Lung microvascular endothelial cell (primary cell): Measurements from ENCODE around the gene GPX2. TPM values are rescaled to one million over a fixed set of nuclear protein-coding genes. Genes with fewer than 3 reads are reported as not detected.

ENCODE experiments used
- DNase-seq, 2 donors: peaks; one replicate each; pipeline versions ENCODE4 v3.0.0 to v3.0.0-alpha.2; 2010; ENCODE audit warnings: low read depth in 2 of 2
- total RNA-seq: library from RNA; depleted of rRNA; stranded (reverse); fragments of >200 nt; gene quantifications from 2 replicates; pipeline ENCODE4 v1.2.1, GENCODE V29; 2014

GPX2 gene
- total RNA-seq, 1 donor from 2014 or later: not detected

DNA sequence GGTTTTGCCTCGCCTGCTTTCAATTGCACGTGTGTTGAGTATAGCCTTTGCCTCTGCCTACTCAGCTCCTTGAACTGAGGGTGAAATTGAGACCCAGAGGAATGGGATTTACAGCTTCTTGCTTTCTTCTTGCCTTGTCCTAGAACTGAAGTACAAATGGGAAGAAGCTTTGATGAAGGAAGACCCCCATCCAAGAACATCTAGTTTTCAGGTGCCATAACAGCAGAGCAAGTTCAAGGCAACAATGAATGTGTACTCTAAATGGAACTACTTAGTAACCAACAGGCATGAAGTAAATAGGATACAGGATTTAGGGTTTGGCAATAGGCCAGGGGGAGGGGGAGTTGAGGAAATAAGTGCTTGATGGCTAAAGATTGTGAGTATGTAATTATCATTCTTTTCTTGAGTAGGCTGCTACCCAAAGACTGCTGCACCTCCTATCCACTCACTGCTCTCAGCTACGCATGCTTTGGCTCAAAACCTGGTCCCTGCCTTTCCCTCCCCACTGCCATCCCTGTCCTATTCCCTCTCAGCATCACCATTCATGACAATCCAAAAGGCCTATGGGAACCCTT, 2.1 kb downstream of the GPX2 start:
- DNase-seq: no peak

DNA sequence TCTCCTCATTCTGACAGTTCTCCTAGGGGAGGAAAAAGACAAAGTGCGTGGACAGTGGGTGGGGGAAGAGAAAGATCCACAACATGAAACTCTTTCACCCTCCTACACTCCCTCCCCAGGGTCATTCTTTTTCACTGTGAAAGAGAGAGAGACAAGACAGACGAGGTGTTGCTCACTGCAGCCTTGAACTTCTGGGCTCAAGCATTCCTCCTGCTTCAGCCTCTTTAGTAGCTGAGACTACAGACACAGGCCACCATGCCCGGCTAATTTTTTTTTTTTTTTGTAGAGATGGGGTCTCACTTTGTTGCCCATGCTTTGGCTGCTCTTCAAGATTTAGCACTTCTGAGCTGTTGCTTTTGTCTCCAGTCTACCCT, 2.7 kb downstream of the GPX2 start:
- no peak for DNase-seq

DNA sequence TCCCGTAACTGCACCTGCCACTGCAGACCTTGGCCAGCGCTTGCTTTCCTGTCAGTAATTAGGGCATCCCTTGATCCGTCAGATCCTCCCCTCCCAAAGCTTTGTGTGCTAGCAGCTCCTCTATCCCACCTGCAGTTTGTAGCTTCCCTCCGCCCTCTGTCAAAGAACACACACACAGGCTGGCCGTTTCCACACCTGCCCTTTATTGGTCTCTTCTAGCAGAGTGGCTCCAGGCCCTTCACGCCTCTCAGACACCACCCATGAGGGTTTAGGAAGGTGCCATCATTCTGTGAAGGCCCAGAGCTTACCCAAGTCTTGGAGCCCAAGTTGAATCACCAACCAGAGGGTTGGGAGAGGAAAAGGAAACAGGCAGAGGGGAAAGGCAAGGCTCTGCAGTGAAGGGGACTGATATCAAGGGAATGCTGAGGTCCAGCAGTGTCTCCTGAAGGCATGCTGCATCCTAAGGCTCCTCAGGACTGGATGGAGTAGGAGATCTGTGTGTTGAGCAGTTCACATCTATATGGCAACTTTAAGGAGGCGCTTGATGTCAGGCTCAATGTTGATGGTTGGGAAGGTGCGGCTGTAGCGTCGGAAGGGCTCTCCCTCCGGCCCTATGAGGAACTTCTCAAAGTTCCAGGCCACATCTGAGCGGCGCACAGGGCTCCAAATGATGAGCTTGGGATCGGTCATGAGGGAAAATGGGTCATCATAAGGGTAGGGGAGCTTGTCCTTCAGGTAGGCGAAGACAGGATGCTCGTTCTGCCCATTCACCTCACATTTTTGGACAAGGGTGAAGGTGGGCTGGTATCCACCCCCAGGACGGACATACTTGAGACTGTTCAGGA, 3.4 kb downstream of the GPX2 start:
- DNase-seq: no peak

DNA sequence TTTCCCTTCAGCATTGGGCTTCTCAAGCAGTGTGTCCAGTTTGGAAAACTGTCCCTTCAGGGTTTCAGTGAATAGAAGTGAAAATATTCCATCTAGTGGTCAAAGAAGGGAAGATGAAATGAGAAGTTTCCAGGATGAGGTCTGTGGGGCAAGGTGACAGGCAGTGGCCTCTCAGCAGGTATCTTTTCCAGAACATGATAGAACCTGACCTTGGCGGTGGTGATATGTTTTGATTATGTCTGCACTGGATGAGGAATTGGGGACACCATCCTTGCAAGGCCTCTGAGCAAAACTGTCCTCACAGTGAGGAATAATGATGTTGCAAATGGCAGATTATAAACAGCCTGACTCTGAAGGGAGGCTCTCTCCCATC, 4.7 kb downstream of the GPX2 start:
- DNase-seq: peak in 1 of 2 donors; percentile 13

DNA sequence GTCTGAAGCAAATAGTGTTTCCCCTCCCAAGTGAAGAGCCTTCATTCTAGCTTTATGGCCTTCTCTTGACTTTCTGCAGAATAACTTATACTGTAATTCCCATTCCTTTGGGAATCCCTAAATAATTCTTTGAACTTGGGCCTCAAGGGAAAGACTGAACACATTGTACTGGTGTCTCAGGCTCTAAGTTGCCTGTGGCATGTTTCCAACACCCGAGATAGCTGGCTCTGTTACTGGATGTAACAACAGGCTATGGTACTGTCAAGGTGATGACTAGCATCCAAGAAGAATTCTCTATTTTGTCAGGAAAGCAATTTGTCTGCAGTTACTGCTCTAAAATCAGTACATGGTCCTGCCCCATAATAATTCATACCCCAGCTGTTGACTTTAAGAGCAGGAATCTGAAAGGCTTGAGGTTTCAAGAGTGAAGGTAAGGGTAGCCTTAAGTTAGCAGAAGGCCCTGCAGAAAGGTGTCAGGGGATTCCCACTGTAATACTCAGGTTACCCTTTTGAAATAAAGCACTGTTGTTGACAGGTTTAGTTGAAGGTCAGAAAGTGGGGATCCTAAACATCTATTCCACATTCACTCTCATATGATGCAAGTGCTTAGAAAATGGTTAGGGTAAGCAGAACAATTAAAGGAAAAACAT, 5.2 kb downstream of the GPX2 start:
- DNase-seq: no peak

DNA sequence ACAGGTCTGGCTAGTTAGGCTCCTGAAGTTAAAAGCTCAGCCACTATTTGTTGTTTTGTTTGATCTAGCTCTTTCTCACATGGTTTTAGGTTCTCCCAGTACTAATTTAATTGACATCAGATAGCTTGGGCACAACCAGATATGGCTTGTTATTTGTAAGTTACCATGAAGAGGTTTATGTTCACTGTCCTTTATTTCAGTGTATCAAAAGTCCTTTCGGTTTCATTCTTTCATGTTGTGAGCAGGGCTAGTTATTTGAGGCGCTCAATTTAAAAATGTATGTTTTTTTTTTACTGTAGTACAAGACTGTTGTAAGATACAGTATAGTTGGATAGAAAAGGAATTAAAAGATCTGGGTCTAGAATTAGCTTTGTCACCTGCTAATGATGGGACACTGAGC, 7.0 kb downstream of the GPX2 start:
- no peak for DNase-seq

DNA sequence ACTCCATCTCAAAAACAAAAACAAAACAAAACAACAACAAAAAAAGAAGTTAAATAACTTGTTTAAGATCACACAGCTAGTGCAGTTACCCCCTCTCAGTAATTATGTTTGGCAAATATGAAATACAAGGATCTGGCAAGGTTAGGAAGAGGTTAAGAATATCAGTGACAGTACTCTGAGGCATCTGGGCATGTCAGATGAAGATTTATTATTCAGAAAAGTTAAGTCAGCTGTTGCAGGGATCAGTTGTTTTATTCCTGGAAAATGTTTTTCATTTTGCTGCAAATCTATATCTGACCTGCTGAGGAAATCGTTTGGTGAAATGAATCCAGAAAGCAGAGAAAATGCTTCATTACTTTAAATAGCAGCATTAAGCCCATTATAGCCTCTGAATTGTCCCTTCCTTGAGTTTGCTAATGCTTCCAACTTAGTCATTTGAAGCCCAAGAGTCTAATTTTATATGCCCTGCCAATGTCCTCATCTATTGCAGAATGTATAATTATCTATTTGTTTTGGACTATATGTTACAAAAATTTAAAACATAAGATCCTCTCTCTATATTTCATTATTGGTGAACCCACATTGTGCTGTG, 8.1 kb downstream of the GPX2 start:
- DNase-seq: no peak

DNA sequence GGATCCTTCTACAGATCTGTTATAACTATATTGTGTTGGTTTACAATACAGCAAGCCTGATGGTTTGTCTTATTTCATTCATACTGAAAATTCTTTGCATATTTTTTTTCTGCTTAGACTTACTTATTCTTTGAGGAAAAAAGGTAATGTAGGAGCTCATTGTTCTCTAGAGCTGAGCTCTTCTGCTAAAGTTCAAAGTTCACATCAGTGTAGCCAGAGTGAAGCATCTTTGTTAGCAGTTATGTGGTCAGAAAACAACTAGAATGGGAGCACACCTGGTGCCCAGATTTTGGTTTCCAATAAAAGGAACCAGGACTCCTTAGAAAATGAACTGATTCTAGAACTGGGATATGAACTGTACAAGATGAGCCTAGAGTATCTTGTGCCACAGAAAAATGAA, 10.3 kb downstream of the GPX2 start:
- DNase-seq: no peak

DNA sequence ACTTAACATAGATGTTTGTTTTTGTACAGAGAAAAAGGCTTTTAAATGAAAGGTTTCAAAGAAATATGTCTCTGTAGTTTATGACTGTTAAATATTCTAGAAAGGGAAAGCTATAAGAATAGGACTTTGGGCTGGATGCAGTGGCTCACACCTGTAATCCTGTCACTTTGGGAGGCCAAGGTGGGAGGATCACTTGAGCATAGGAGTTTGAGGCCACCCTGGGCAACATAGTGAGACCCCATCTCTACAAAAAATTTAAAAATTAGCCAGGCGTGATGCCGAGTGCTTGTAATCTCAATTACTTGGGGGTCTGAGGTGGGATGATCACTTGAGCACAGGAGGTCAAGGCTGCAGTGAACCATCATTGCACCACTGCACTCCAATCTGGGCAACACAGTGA, 11.4 kb downstream of the GPX2 start:
- no peak for DNase-seq

DNA sequence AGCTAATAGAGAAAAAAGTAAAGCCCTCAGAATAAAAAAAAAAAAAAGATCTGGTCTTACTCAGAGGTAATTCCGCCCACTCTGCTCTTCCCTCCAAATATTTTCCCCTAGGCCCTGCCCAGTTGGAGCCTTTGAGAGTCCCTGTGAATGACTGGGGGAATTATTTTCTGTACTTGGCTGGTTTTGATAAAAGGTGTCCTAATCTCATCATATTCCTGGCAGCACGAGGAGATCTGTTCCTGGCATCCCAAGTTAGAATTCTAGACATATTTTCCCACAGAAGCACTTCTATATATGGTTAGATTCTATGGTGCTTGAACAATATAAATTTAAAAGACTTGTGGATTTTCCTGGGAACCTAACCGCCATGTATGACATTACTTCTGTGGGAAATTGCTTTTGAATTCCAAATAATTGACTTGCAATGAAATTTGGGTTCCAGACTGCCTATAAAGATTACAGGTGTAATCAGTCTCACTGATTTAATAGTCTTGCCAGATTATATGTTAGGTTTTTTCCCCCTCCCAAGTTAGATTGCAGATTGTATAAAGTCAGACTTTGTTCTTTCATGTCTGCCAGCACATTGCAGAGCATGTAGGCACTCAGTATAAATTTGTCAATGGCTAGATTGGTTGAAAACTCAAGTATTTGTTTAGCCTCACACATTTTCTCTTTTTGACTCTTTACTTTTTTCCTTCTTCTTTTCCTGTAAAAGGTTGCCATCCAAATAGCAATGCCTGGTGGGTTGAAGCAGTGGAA, 12.3 kb downstream of the GPX2 start:
- no peak for DNase-seq

DNA sequence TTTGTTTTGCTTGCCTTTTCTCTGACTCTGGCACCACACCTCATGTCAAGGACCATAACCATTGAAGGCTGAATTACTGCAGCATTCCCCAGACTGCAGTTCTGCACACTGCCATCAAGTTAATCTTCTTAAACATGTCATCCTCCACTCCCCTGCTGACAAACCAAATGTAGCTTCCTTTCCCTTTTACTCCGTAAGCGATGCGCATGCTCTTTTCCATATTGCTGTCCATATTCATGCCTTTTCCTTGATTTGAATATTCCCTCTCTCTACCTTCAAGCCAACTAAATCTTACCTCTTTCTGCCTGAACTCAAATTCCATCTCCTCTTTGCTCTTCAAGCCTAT, 13.6 kb downstream of the GPX2 start:
- no peak for DNase-seq

DNA sequence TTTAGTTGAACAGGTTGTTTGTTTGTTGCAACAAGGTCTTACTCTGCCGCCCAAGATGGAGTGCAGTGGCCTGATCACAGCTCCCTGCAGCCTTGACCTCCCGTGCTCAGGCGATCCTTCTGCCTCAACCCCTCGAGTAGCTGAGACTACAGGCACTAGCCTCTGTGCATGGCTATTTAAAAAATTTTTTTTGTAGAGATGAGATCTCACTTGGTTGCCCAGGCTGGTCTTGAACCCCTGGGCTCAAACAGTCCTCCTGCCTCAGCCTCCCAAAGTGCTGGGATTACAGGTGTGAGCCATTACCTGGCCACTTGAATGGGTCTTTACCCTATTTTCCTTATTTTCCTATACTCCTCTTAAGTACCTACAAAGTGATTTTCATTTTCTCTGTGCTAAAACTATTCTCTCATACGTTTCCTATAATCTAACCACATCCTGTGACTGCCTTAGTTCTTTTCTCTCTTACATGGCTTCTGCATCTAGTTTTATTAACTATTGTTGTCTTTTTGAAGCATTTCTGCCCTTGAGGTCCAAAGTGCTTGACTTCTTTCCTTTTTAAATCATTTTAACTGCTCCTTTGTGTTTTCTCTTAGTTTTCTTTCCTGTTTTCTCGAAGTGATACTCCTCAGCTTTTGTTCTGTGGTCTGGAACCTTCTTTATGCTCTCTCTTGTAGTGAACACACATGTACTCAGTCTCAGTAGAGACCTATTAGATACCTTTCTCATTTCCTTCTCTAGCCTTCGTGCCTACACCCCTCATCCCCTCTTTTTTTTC, 14.1 kb downstream of the GPX2 start:
- DNase-seq: no peak

DNA sequence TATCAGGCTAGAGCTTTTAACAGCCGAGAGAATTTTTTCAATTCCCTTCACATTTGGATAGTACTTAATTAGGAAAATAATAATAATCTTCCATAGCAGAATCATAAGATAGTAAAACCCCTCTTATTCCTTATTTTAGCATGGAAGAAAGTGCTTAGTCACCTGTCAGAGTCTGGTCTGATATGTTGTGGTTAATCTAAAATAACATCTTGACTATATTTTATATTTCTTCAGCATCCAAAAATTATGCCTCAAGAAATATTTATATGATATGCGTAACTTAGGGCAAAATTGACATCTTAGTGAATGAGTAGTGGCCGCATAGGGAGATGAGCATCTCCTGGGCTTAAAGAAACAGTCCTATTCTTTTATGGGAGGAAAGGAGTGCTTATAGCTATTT, 15.5 kb downstream of the GPX2 start:
- no peak for DNase-seq

DNA sequence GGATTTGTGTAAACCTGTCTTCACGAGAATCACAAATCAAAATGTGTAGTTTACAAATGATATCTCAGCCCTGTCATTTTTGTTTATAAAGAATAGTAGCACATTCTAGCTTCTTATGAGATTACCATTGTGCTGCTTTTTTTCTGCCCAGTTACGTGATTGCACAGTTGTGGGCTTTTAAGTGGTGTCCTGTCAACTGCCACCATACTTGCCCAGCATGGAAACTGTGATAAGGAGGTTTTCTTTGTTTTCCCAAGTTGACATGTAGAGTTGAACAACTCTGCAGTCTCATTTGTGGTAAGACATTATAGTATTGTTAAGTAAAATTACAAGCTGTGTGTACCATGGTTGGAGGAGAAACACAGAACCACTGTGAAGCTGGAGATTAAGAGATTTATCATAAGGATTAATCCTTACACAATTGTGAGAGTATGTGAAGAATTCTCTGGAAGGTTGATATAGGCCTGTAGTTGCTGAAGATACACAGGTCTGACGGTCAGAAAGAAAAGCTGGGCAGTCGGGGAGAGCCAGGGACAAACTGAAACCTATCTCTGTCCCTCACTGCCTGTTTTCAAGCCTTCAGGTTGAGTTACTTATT, 16.0 kb downstream of the GPX2 start:
- no peak for DNase-seq

DNA sequence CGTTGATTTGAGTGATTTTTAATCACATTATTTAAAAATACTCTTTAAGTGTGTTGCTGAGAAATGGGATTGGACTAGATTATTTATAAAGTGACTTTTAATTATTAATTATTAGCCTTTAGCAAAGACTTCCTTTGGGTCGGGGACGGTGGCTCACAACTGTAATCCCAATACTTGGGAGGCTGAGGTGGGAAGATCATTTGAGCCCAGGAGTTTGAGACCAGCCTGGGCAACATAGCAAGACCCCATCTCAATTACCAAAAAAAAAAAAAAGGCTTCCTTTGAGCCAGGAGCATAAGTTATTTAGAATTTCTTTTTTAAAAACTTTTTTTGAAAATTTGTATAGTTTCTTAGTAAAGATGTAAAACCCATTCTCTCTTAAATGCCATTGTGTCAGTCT, 19.5 kb downstream of the GPX2 start:
- DNase-seq: no peak

DNA sequence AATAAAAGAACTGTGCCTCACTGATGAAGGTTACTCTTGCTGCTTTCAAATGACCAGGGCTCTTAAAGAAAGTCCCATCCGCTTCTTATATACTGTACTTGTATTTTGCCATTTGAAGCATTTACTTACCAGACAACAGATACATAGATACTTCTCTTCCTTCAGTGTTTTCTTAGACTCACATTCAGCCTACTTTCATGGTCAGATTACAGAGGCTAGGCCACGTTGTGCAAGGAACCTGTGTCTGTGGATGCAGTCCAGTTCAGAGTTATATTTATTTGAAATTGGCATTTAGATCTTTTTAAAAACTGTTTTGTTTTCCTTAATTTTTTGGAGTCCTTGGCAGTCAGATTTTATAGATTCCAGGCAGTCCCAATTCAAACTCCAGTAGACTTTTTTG, 22.1 kb downstream of the GPX2 start:
- no peak for DNase-seq

DNA sequence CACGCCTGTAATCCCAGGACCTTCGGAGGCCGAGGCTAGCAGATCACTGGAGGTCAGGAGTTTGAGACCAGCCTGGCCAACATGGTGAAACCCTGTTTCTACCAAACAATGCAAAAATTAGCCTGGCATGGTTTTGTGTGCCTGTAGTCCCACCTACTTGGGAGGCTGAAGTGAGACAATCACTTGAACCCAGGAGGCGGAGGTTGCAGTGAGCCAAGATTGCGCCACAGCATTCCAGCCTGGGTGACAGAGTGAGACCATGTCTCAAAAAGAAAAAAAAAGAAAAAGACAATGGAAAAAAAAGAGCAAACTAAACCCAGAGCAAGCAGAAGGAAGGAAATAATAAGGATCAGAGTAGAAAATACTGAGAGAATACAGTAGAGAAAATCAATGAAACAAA, 22.9 kb downstream of the GPX2 start:
- no peak for DNase-seq

DNA sequence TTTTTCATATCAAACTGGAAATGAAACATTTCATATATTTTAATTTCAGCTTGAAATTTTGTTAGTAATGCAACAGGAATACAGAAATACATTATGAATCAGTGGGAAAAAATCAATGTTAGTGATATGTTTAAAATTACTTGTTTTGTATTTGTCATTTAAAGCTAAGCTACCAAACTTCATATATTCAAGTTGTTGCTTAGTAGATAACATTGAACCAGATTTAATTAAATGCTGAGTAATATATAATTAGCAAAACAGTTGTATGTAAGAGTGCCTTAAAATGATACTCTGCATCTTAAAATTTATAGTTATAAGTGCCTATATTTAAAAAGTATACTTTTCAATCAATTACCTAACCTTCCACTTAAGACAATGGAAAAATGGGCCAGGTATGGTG, 23.3 kb downstream of the GPX2 start:
- no peak for DNase-seq

DNA sequence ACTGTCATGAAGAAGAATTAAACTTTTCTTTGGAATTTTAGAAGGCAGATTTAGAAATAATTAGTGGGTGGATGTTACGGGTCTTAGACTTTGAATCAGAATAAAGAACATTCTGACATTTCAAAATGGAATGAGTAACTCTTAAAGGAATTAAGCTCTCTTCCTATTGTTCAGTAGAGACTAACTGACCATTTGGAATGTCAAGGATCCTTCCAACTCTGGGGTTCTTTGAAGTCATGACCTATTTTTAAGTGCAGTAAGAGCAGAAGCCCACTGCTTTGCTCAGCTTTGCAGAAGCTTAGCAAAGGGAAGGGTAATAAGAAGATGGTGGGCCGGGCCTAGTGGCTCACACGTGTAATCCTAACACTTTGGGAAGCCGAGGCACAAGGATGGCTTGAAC, 24.3 kb downstream of the GPX2 start:
- no peak for DNase-seq

DNA sequence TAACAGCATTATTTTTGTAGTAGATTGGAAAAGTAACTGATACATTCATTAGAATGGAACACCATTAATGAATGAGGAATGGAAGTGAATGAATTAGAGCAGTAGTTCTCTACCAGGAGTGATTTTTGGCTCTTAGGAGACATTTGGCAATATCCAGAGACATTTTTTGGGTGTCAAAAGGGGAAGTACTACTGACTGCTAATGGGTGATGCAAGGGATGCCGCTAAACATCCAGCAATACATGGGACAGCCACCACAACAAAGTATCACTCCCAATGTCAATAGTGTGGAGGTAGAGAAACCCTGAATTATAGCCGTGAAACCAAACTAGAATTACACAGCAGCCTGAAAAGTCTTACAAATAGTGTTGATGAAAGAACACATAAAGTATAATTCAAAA, 26.7 kb downstream of the GPX2 start:
- DNase-seq: no peak

DNA sequence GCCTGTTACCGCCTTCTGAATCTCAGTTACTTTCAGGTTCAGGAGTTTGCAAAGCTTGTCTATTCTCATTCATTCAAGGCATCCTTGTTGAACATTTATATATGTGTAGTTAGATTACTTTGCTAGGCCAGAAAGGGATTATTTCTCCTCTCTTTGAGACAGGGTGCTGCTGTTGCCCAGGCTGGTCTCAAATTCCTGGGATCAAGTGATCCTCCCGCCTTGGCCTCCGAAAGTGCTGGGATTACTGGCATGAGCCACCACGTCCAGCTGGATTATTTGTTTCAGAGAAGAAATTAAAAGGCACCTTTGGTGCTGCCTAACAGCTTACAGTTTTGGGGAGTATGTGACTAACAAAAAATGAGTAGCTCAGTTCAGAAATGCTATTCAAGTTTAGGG, 27.5 kb downstream of the GPX2 start:
- DNase-seq: no peak
